NCI-H82 (cell line): Measurements from ENCODE around the gene USP10.

Experiments used
- DNase-seq: peaks from one replicate; lab custom pipeline; 2025; lab: John Stamatoyannopoulos, UW

USP10 gene

DNA sequence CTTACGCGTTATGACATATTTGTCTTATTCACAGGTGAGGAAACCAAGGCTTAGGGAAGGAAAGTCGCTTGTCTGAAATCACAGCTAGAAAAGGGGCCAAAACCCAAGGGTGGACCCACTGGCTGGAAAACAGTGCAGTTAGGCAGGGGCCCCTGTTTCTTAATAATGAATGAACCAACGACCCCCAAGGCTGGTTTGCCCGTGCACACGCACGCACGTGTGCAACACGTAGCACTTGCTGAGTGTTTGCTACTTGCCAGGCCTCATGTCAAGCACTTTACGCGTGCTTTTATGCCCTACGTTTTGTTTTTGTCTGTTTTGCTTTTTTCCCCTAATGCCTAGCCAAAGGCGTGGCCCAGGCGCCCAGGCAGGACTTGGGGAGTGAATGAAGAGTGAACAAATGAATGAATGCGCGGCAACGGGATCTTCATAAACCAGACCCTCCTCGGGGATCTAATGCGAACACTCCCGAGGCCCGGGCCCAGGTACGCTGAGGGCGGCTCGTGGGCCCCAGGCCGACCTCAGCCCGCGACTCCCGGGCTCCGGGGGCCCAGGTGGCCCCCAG, 571 bp upstream of the USP10 start:
- no peak for DNase-seq

DNA sequence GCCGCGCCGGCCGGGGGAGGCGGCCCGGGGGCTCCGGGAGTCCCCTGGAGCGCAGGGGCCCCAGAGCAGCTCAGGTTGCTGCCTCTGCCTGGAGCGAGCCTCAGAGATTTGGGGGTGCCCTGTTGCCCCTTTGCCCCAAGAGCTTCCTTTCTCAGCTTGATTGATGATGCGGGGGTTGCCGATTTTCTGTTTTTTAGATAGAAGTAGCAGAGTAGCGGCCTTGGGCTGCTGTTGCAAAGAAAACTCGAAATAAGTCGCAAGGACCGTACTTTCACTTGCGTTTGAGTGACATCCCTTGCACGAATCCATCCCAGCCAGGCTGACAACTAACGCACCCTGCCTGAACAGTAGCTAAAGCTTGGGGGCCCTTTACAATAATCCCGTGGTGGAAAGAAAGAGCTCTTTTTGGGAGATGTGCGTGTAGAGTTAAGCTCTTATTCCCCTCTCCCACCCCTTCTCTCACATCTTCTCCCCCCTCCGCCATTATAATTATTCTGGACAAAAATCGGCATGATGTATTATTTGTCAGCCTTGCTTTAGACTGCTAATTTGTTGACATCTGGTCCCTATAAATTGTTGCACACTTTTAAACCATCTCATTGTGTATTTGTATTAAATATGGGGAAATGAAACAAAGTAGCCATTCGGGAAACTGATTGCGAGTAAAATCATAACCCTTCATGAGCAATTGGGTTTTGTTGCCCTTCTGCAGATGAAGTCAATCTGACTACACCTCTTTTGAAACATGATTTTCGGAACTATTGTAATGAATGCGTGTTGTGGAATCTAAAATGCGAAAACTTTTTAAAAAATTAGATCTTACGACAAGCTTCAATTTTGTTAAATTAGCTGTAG, 873 bp downstream of the USP10 start:
- DNase-seq: peak; percentile 61

DNA sequence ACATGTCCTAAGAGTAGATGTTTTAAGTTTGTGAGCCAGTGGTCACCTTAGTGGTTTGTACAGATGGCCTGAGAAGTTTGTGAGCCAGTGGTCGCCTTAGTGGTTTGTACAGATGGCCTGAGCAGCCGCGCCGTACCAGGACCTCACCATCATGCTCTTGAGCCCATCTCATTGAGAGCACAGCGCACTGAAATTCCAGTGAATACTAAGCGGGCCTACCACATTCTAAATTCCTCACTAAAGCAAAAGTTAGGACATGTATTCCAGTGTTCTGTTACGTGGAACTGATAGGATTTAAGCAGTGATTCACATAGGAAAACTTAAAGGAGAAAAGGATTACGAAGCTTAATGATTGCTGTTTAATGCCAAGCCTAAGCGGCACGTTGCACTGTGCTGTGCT, 3.9 kb downstream of the USP10 start:
- DNase-seq: peak; percentile 48

DNA sequence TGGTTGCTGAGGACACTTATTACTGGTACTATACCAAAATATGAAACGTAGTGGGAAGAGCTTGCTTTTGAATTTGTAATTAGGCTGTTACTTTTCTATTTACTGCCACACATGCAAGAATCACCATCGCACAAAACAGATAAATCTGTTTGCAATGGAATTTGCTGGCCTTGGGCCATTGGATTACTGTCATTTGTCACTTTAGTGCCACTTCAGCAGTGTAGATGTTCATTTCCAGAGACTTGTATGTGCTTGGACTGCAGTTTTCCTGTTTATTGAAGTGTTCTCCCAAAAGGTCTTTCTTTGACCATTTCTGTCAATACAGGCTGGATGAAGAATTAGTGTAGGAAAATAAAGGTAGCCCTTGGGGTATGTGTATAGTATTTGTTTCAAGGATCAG, 4.5 kb downstream of the USP10 start:
- DNase-seq: no peak

DNA sequence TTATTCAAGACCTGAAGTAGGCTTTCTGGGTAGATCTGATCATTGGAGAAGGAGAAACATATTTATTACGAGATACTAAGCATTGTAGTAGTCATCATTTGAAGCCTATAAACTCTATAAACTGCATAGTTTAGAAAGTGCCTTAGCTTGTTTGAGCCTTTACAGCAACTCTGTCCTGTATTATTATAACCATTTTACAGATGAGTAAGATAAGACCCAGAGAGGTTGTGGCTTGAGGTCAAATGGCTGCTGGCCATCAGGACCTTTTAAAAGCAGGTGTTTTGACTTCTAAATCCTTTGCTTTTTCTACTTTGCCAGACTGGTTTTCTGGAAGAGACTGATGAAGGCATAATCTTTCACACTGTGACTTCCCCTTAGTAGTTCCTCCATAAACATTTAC, 7.1 kb downstream of the USP10 start:
- DNase-seq: no peak

DNA sequence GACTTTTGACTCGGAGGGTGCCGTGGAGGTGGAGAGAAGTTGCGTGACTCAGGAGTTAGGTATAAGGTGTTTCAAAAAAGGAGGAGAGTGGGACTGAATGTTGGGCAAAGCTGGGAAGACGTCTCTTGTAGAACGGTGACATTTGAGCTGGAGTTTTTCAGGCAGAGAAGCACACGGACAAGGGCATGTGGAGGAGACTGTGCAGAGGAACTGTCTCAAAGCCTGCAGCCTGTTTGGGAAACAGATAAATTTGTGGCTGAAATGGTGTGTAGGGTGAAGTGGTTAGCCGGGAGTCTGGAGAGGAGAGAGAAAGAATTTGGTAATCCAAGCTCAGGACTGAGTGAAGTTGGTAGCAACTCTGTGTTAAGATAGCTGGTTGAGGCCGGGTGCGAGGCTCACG, 9.8 kb downstream of the USP10 start:
- peak; percentile 35 for DNase-seq

DNA sequence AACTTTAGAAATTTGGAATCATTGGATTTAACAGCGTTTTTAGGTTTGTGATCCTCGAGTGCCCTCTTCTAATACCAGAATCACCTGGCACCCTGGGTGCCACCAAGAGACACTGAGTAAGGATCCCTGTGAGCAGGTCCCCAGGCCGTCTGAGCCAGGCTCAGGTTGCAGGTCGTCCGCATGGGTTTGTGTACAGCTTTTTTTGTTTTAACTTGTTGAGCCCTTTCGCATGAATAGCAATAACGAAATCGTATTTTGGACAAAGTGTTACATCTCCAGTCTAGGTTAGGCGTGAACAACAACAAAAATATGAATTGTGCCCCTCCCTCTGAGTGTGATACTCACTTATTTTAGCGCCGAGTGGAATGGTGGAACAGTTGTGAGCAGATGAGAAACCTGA, 10.9 kb downstream of the USP10 start:
- no peak for DNase-seq

DNA sequence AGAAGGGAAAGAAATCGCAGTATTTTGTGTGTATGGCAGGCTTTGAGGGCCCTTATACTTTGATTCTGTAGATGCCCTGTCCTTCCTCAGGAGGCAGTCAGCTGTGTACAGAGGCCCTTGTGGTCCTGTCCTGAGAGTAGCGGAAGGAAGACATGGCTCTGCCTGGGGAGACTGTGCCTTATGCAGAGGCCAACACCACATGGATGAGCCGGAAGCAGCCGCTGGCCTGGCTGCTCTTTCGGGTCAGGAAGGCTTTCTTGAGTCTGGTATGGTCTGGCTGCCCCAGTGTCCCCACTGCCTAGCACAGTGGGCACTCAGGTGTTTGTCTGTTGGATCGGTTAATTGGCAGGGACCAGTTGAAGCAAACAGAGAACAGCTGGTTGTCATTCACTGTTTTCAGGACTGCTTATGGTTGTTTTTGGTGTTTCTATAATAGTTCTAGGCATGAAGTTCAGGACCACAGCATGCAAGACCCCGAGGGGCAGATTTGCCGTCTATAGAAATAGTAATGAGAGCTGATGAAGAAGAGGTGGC, 12.4 kb downstream of the USP10 start:
- no peak for DNase-seq

DNA sequence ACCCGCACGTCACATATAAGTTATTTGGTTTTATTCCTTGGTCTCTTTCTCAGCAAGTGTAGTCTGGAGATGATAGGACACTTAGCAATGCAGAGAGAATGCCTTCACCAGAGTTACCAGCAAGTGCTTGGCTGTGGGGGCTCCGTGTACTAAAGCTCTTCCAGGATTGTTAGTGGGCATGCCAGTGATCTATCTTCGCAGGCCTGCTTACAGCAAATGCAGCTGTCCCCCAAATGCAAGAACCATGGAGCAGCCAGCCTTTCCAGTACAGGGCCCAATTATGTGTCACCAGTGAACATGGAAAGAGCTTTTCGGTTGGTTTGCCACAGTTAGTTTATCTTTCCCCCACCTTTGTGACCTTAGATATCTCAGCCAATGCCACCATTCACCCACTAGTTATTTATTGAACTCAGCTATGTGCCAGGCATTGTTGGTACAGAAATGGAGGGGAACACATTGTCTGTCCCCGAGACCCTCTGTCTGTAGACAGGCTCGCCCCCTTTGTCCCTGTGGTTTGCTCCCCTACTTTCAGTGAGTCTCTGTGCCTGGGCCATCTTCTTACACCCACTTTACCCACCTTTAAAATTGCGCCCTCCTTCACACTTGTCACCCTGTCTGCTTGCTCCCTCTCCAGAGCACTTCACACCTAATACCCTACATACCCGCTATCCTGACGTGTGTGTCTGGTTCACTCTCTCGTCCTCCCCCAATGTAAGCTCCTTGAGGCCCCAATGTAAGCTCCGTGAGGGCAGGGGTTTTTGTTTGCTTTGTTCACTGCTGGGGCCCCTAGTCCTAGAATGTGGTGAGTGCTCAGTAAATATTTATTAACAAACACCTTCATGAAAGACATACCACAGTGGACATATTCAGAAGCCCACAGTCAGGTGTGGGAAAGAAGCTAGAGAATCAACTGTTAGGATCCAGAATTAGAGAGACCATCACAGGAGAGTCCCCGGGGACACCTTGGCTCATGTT, 13.3 kb downstream of the USP10 start:
- no peak for DNase-seq

DNA sequence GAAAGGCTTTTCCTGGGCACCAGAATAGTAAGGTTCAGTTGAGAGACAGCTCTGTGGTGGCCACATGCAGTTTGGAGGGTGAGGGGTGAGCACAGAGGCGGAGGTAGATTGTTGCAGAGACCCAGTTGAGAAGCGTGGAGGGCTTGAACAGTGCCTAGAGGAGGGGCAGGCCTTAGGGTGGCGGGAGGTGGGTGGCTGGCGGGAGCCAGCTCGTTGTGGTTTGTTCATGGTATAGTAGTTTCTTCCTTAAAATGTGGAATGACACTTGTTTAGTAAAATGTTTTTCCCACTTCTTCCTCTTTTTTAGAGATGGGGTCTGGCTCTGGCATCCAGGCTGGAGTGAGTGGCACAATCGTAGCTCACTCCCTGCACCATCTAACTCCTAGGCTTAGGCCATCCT, 14.2 kb downstream of the USP10 start:
- no peak for DNase-seq

DNA sequence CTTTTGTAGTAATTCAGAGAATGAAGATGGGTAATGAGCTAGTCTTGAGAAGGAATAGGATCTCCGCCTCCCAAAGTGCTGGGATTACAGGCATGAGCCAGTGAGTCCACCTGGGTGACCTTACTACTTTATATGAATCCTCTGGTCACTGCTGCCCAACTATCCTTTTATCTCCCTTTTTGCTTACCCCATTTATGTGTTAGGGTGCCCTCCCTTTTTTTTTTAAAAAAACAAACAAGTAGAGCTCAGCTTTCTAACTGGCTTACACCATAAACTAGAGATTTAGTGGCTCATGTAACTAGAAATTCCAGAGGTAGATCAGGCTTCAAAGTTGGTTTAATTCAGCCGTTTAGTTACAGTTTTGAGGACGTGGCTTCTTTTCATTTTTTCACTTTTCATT, 15.6 kb downstream of the USP10 start:
- no peak for DNase-seq

DNA sequence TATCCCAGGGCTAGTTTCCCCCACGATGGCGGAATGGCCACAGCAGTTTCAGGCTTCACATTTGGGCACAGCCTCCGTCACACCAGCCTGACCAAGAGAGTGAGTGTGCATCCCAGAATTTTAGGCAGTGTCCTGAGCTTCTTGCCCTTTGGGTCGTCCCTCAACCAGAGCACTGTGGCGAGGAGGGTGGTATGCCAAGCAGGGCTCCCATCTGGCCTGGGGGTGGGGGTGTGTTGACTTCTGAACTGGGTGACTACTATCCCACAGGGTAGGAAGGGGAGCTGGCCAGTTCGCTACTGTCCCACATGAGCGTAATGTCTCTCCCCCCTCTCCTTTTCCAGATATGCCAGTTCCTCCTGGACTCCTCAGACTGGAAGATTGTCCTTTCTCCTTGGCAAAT, 16.1 kb downstream of the USP10 start:
- DNase-seq: no peak

DNA sequence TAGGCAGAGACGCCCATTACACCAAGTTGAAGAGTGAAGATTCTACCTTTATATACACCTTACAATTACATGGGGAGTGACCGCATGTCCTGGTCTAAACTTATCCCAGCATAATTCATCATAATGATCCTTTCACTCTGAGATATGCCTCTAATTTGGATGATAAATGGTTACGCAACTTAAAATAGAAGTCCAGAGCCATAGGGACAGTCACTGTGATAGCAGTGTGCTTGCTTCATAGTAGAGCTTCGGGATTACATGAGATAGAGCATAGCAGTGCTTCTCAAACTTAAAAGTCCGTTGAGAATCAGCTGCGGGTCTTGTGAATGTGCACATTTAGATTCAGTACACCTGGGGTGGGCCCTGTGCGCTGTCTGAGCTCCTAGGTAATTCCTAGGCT, 16.9 kb downstream of the USP10 start:
- no peak for DNase-seq

DNA sequence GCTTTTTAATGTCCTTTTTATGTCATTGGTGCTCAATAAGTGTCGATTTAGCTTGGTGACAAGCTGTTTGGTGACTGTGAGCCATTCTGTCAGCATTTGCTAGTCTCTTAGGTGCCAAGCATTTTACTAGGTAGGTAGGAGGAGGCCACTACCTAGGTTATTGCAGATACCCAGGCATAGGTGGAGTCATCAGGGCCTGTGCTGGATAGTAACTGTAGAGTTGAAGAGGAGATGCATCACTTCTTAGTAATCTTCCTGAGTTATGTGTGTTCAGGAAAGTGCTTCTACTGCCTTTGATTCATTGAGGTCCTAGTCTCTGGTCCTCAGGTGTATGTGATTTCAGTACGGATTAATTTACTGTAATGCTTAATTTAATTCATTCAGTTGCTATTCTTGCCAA, 17.7 kb downstream of the USP10 start:
- no peak for DNase-seq

DNA sequence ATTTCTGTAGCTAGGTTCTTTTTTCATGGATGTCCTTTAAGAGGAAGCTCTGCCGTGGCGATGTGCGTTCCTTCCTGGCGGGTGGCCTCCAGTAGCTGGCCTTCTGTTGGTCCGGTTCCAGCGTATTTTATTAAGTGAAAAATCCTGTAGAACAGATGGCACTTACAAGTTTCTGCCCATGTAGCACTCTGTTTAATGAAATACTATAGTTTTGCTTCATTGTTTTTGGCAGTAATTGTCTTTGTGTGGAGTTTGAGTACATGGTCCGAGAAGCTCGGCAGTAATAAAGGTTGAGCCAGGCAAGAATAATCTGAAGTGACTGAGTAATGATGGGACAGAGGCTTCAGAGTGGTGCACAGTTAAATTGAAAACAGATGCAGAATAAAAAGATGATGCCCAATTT, 20.4 kb downstream of the USP10 start:
- DNase-seq: no peak

DNA sequence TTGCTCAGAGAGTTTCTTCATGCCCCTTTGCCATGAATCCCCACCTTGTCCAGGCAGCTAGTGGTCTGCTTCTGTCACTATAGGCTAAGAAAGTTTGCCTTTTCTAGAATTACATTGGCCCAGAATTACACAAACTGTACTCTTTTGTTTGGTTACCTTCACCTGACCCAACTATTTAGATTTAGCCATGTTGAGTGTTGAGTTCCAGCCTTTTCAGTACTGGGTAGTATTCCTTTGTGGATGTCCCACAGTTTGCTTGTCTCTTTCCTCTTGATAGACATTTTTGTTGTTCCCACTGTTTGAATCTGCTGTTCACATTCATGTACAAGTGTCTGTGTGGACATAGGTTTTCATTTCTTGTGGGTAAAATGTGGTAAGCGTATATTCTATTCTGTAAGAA, 22.3 kb downstream of the USP10 start:
- no peak for DNase-seq

DNA sequence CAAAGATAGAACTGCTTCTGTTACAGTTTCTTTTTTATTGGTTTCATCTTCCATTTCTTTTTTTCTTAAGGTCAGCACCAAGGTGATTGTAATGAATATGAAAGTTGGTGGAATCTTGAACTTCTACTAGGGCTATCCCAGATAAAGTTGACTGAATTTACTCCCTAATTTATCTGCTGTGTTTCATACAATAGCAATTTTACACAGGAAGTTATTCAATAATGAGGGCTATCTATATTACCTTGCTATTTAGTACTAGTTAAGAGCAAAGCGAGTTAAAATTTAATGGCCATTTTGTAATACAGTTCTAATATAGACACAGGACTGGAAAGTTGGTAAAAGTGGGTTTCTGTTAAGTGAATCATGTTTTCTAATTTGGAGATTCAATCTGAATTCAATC, 24.1 kb downstream of the USP10 start:
- no peak for DNase-seq

DNA sequence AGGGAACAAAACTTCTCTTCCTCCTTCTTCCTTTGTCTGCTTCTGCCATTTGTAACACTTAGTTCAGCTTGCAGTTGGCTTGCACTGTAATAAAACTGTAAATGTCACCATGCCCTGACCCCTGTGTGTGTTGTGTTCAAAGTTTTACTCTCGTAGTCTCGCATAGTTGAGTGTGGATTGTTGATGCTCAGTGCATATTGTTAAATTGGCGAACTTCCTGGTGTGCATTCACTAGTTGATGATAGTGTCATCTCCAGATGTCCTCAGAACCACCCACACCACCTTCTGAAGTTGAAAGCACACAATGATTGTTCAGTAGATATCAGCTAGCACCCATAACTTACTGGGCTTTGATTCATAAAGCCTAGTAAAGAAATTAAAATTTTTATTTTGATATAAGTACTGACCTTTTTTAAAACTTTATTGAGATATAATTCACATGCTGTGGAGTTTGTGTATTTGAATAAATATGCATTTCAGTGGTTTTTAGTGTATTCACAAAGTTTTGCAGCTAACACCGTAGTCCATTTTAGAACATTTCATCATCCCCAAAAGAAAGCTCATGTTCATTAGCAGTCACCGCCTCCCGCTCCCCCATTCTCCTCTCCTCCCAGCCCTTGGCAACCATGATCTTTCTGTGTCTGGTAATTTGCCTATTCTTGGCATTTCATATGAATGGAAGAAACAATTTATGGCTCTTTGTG, 25.0 kb downstream of the USP10 start:
- DNase-seq: no peak

DNA sequence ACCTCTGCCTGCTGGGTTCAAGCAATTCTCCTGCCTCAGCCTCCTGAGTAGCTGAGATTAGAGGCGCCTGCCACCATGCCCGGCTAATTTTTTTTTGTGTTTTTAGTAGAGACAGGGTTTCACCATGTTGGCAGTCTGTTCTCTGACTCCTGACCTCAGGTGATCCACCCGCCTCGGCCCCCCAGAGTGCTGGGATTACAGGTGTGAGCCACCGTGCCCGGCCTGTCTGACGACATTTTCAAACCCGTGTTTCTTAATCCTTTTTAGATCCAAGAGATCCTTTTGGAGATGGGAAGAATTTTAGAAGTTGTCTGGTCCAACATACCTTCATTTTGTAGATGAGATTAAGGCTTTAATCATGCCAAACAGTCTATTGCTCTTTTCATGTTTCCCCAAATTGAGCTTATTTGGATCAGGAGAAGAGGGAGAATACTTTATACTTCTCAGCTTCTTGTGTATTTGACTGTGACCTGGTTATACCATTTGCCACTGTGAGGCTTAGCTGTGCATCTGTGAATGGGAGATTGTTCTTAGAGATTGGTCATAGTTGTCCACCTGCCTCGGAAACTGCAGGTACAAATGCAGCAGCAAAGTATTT, 25.8 kb downstream of the USP10 start:
- DNase-seq: peak; percentile 43

DNA sequence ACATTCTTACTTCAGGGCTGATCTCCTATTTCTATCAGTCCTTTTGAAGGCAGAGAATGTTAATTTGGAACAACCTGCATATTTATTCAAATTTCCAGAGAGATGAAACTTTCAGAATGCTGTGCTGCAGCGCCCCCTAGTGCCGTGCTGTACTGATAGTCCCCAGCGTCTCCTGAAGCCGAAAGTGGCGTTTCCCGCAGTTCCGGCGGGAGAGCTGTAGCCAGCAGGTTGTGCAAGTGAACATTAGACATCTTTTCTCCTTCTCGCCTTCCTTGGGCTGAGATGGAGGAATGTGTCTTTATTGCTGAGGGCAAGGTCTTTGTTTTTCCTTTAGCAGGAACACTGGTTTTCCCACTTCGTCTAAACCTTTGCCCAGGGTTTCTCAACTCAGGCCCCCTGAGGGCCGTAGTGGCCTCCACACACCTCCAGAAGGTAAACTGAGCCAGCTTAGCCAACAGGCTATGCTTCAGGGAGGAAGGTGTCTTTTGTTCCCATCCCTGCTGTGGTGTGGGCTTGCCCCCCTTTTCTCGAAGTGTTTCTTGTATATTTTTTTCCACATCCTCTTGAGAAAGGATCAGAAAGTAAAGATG, 26.4 kb downstream of the USP10 start:
- DNase-seq: peak; percentile 80
